ENCODE measurements around the gene TOE1. TPM values are rescaled to one million over a fixed set of nuclear protein-coding genes. Genes with fewer than 3 reads are reported as not detected.

Gene TOE1
- polyA plus RNA-seq, 1 experiment = 8.1 TPM

GRCh38 chr1:45304311-45305081 lies 35.5 kb upstream of the TOE1 start:
- peak overlapping the region; percentile 78 for H3K4me3 ChIP-seq (ENCODE audit: low read depth, low read length)
- CTCF ChIA-PET = interaction anchor here (1.1 to 13.9 kb wide), 16 partner anchors 10 to 318 kb away, joined by 3 to 616 read pairs (median 8); partner anchors contain the start of genes EIF2B3, HECTD3, MUTYH and TOE1
- POLR2A ChIA-PET = interaction anchor here (1.2 to 2.0 kb wide), 5 partner anchors 36 to 292 kb away, joined by 5 to 38 read pairs (median 23); partner anchors contain the start of genes HECTD3, MUTYH, PRDX1 and TOE1
- no peaks in the 10 kb centered on the region; the same call in 1 of the 2 replicates for H3K9me3 ChIP-seq (ENCODE audit: control insufficient read depth, insufficient read depth, low read length)
- TF ChIP-seq, protein P1, sequence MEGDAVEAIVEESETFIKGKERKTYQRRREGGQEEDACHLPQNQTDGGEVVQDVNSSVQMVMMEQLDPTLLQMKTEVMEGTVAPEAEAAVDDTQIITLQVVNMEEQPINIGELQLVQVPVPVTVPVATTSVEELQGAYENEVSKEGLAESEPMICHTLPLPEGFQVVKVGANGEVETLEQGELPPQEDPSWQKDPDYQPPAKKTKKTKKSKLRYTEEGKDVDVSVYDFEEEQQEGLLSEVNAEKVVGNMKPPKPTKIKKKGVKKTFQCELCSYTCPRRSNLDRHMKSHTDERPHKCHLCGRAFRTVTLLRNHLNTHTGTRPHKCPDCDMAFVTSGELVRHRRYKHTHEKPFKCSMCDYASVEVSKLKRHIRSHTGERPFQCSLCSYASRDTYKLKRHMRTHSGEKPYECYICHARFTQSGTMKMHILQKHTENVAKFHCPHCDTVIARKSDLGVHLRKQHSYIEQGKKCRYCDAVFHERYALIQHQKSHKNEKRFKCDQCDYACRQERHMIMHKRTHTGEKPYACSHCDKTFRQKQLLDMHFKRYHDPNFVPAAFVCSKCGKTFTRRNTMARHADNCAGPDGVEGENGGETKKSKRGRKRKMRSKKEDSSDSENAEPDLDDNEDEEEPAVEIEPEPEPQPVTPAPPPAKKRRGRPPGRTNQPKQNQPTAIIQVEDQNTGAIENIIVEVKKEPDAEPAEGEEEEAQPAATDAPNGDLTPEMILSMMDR (IDR thresholded peaks at IDR 0.05; ENCODE audit: low read depth, low read length) = no peak
- H3K27me3 ChIP-seq (ENCODE audit: control insufficient read depth, insufficient read depth, low read length) = no peaks in the 10 kb centered on the region
- DNase-seq (ENCODE audit: low read depth, low spot score) = no peak
- peak overlapping the region; percentile 82 for H3K27ac ChIP-seq (ENCODE audit: low read depth, low read length)

DNA sequence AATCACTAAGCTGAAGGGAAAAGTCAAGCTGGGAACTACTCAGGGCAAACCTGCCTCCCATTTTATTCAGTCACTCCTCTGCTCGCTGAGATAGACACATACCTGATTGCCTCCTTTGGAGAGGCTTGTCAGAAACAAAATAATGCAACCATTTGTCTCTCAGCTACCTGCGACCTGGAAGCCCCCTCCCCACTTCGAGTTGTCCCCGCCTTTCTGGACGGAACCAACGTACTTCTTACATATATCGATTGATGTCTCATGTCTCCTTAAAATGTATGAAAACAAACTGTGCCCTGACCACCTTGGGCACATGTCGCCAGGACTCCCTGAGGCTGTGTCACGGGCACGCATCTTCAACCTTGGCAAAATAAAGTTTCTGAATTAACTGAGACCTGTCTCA lies 34.7 kb upstream of the TOE1 start:
- Histone ChIP-seq H3K27ac (ENCODE audit: low read depth, low read length) (no peak overlapping the region), H3K9me3 (ENCODE audit: control insufficient read depth, insufficient read depth, low read length) (no peaks in the 10 kb centered on the region; the same call in 1 of the 2 replicates), H3K27me3 (ENCODE audit: control insufficient read depth, insufficient read depth, low read length) (no peaks in the 10 kb centered on the region), H3K4me3 (ENCODE audit: low read depth, low read length) (no peak overlapping the region)
- TF ChIP-seq, protein P1 (IDR thresholded peaks at IDR 0.05; ENCODE audit: low read depth, low read length) = no peak
- ChIA-PET CTCF (interaction anchor here (2.2 to 4.3 kb wide), 2 partner anchors 287 to 291 kb away, joined by 13 to 22 read pairs; no protein-coding TSS in a partner anchor), POLR2A (no interaction called here)
- no peak for DNase-seq (ENCODE audit: low read depth, low spot score)

DNA sequence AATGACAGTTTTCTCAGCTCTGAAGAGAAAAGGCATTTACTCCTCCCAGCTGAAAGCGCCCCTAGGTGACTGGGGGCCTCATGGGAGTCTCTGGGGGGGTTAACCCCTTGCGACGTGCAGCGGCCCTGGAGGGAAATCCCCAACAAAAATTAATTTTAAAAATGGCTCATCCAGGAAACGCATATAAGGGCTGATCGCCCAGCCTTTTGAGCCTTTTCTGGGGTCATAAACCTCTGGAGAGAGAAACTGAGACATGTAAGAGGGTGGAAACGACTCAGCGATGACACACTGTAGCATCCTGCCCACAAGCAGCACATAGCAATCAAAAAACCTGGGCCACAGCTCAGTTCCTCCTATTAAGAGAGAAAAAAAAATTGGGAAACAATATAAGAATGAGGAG lies 33.7 kb upstream of the TOE1 start:
- CTCF ChIA-PET = interaction anchor here (0.9 to 4.3 kb wide), 3 partner anchors 264 to 292 kb away, joined by 3 to 22 read pairs (median 13); no protein-coding TSS in a partner anchor
- no peak for DNase-seq (ENCODE audit: low read depth, low spot score)

DNA sequence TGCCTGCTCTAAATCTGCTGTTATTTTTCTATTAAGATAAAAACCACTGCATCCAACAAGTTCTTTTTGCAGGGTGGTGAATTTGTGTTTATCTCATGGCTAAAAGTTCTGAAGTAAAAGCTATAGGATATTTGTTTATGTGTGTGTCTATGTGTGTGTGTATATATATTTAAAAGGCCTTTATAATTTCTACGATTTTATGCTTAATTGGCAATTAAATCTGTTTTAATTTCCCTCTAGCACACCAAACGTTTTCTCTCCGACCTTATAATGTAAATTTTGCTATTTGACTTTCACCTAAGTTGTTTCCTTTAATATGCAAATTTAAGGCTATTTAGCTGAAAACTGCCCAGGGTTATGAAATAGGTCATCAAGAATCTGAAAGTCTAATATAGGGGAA lies 33.1 kb upstream of the TOE1 start:
- Histone ChIP-seq H3K4me3 (ENCODE audit: low read depth, low read length) (no peak overlapping the region), H3K27ac (ENCODE audit: low read depth, low read length) (no peak overlapping the region), H3K9me3 (ENCODE audit: control insufficient read depth, insufficient read depth, low read length) (no peaks in the 10 kb centered on the region; the same call in 1 of the 2 replicates), H3K27me3 (ENCODE audit: control insufficient read depth, insufficient read depth, low read length) (no peaks in the 10 kb centered on the region)
- ChIA-PET POLR2A (no interaction called here), CTCF (interaction anchor here (0.6 to 4.3 kb wide), 6 partner anchors 185 to 296 kb away, joined by 3 to 22 read pairs (median 4); no protein-coding TSS in a partner anchor)
- TF ChIP-seq, protein P1 (IDR thresholded peaks at IDR 0.05; ENCODE audit: low read depth, low read length) = no peak
- no peak for DNase-seq (ENCODE audit: low read depth, low spot score)

More for the DNA sequence above, 33.7 kb upstream of the TOE1 start:
- Histone ChIP-seq H3K4me3 (ENCODE audit: low read depth, low read length) (no peak overlapping the region), H3K27me3 (ENCODE audit: control insufficient read depth, insufficient read depth, low read length) (no peaks in the 10 kb centered on the region), H3K9me3 (ENCODE audit: control insufficient read depth, insufficient read depth, low read length) (no peaks in the 10 kb centered on the region; the same call in 1 of the 2 replicates), H3K27ac (ENCODE audit: low read depth, low read length) (no peak overlapping the region)
- POLR2A ChIA-PET = no interaction called here
- TF ChIP-seq, protein P1 (IDR thresholded peaks at IDR 0.05; ENCODE audit: low read depth, low read length) = no peak

DNA sequence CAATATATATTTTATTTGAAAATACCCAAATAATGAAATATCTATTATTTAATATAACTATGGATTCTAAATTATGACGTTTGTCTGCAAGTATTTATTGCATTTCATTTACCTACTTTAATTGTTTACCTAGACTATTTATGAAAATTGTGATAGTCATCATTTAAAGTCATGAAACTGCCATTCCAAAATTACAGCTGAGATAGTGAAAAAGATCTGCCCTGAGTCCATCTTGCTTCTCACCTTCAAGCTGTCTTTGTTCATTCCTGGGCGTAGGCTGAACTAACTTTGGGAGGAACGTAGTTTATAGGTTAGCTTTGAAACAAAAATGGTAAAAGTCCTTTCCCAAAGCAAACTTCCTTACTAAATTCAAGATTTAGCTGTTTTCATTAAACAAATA lies 25.7 kb upstream of the TOE1 start:
- no peak for DNase-seq (ENCODE audit: low read depth, low spot score)
- Histone ChIP-seq H3K27me3 (ENCODE audit: control insufficient read depth, insufficient read depth, low read length) (peaks cover 6% of the 10 kb centered on the region), H3K9me3 (ENCODE audit: control insufficient read depth, insufficient read depth, low read length) (no peaks in the 10 kb centered on the region), H3K4me3 (ENCODE audit: low read depth, low read length) (no peak overlapping the region), H3K27ac (ENCODE audit: low read depth, low read length) (no peak overlapping the region)
- ChIA-PET POLR2A (no interaction called here), CTCF (interaction anchor here (1.1 to 1.7 kb wide), 3 partner anchors 10 to 300 kb away, joined by 3 to 10 read pairs (median 5); no protein-coding TSS in a partner anchor)
- TF ChIP-seq, protein P1 (IDR thresholded peaks at IDR 0.05; ENCODE audit: low read depth, low read length) = no peak

Measured in AG04450 (cell line).